Mucosa of descending colon (tissue), 3 donors: ENCODE measurements around the gene TEX51. TPM values are rescaled to one million over a fixed set of nuclear protein-coding genes. Genes with fewer than 3 reads are reported as not detected.

Source experiments
- ATAC-seq: fragments of 200-7000 bp; cut with Tn5 transposase; one replicate; pipeline ENCODE4 v1.9.1; 2020; ENCODE audit warnings: mild to moderate bottlenecking, moderate library complexity
- DNase-seq, 3 donors: peaks; one replicate each; pipeline ENCODE4 v3.0.0-alpha.2; 2020
- H3K36me3 ChIP-seq: fragments of 200-600 bp; one replicate; pipeline ENCODE4 v1.8.0; 2021; ENCODE audit warnings: low read depth, mild to moderate bottlenecking
- H3K4me1 ChIP-seq: fragments of 200-600 bp; one replicate; pipeline ENCODE4 v1.8.0; 2021; ENCODE audit warnings: low read depth, mild to moderate bottlenecking
- H3K4me3 ChIP-seq: fragments of 200-600 bp; one replicate; pipeline ENCODE4 v1.8.0; 2021; ENCODE audit warnings: mild to moderate bottlenecking
- H3K9me3 ChIP-seq: fragments of 200-600 bp; one replicate; pipeline ENCODE4 v1.8.0; 2021; ENCODE audit warnings: mild to moderate bottlenecking
- intact Hi-C, 2 donors: fragments of 100-400 bp; cut with DNase I in 1 of 2; cut with micrococcal nuclease in 1 of 2; formaldehyde crosslinking; loops; one replicate each; pipeline versions ENCODE4 v1.11.0 to v1.11.1; 2022; cut with DNase I, micrococcal nuclease
- total RNA-seq, 3 donors: library from RNA; stranded (reverse); fragmentation: NEBNext Ultra II Directional in 2 of 3; extraction: Animal tissue kit (Norgen Biotek cat#: 25700) in 2 of 3; gene quantifications; one replicate each; pipeline versions ENCODE4 v1.2.1 to v1.2.4, GENCODE V29; 2021 to 2023
- TF ChIP-seq, protein P1 (sequence below): fragments of 200-600 bp; IDR thresholded peaks from one replicate; pipeline ENCODE4 v1.8.0; 2022; ENCODE audit warnings: antibody characterized with exemption, mild to moderate bottlenecking
- donor health status: DM: no; HTN: no; CAD: no; lungs with moderate emphysema.
- donor health status: DM: no; HTN: no; CAD: no.
- donor health status: DM: no; HTN: yes; CAD: no.

Gene TEX51
- total RNA-seq, 3 donors from 2014 or later: not detected

DNA sequence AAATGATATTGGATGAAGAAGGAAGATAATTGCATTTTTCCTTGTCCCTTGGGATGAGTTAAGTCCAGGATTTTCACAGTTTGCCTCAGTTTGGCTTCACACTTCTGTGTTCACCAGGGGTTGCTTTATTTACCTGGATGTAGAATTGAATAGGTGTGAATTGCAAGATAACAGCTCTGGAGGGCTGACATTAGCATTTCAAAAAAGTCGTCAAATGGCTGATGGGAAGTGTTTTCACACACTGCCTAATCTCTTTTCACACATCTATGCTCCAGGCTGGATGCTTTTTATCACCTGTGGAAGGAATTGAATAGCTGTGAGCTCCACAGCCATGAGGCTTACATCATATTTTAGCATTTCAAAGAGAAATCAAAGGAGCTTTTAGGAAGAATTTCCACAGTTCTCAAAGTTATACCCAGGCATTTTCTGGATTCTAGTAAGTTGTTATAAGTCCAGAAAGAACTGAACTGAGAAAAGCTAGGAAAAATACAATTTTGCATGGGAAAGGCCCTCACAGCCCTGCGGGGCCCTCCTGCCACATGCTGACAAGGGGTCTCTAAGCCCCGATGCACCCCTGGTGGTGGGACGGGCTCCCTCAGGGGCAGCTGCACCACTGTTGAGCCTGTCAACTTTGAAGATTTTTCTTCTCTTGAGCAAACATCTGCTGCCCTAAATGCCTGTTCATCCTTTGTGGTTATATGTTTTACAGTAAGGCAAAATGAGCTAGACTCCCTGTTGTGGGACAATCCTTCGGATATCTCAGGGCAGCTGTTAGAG lies 43.9 kb downstream of the TEX51 start:
- intact Hi-C loops: no loop called here
- ATAC-seq (no peak), DNase-seq (no peak)
- TF ChIP-seq, protein P1, sequence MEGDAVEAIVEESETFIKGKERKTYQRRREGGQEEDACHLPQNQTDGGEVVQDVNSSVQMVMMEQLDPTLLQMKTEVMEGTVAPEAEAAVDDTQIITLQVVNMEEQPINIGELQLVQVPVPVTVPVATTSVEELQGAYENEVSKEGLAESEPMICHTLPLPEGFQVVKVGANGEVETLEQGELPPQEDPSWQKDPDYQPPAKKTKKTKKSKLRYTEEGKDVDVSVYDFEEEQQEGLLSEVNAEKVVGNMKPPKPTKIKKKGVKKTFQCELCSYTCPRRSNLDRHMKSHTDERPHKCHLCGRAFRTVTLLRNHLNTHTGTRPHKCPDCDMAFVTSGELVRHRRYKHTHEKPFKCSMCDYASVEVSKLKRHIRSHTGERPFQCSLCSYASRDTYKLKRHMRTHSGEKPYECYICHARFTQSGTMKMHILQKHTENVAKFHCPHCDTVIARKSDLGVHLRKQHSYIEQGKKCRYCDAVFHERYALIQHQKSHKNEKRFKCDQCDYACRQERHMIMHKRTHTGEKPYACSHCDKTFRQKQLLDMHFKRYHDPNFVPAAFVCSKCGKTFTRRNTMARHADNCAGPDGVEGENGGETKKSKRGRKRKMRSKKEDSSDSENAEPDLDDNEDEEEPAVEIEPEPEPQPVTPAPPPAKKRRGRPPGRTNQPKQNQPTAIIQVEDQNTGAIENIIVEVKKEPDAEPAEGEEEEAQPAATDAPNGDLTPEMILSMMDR: no peak
- Histone ChIP-seq H3K36me3 (no peaks in the 10 kb centered on the region), H3K4me1 (peaks cover 5% of the 10 kb centered on the region), H3K4me3 (no peak overlapping the region), H3K9me3 (no peaks in the 10 kb centered on the region)

DNA sequence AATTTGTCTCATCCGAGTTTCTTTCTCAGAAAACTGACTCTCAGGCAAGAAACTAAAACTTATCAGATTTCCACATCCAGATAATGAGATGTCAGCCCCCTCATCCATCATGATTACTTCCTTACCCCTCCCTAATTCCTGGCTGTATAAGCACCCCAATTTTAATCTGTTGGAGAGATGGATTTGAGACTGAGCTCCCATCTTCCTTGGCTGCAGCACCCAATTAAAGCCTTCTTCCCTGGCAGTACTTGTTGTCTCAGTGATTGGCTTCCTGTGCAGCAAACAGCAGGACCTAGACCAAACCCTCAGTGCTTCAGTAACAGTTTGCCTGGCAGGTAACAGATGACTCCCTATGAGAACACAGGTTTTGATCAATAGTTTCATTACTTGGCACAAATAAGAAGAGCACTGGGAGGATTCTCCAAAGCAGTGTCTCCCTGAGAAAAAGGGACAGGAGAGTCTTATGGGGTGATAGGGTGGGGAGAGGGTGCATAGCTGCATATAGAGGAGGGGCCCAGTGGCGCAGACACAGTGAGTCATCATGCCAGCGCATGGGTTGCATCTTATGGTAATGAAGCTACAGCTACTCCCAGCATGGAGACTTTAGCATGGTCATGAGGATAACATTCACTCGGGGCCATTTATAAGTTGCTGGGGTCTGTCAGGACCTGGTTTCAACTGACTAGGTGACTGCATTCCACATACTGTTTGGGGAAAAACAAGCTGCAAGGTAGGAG lies 45.1 kb downstream of the TEX51 start:
- intact Hi-C loops: no loop called here
- Histone ChIP-seq H3K36me3 (no peaks in the 10 kb centered on the region), H3K4me1 (peaks cover 5% of the 10 kb centered on the region), H3K4me3 (no peak overlapping the region), H3K9me3 (no peaks in the 10 kb centered on the region)
- TF ChIP-seq, protein P1: no peak
- no peak for DNase-seq
- ATAC-seq: no peak

DNA sequence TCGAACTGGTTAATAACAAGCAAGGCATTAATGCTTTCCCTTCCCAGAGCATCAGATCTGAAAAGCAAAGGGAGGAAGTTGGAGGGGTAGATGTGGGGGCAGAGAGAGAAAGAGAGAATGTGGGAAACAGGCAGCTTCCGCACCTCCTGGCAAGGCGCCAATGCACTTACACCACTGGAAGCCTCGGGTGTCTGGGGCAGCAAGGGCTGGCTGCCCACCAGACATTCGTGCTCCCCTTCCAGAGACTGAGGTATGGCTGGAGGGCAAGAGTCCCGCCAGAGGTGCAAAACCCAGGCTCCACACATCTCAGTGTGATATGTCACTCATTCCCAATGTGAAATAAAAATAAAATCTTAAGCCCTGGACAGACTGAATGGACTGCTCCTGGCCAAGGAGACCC lies 46.4 kb downstream of the TEX51 start:
- Histone ChIP-seq H3K9me3 (no peaks in the 10 kb centered on the region), H3K4me3 (no peak overlapping the region), H3K4me1 (peaks cover 5% of the 10 kb centered on the region), H3K36me3 (no peaks in the 10 kb centered on the region)
- no peak for ATAC-seq
- intact Hi-C loops: no loop called here
- TF ChIP-seq, protein P1: no peak
- DNase-seq: no peak

DNA sequence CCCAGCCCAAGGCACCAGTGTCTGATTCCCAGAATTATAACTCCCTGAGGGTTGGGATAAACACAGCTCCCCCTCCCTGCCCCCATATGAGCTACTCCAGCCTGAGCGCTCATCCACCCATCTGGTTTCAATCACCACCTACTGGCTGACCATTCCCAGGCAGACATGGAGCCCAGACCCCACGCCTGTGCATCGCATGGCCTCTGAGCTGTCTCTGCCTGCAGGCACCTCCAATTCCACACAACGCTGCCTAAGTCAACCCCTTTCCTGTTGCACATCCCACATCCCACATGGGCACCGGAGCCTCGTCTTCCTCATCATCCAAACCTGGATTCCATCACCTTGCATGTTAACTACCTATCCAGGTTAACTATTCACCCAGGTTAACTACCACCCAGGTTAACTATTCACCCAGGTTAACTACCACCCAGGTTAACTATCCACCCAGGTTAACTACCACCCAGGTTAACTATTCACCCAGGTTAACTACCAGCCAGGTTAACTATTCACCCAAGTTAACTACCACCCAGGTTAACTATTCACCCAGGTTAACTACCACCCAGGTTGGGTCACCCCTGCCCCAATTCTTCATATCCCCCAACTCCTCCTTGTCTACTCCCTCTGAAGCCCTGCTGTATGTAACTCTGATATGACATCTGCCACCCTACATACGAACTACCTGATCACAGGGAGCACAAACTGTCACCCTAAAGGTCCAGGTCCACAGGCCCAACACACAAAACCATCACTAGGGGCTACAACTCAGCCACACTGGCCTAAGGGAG lies 47.8 kb downstream of the TEX51 start:
- Histone ChIP-seq H3K4me3 (no peak overlapping the region), H3K9me3 (no peaks in the 10 kb centered on the region), H3K36me3 (no peaks in the 10 kb centered on the region), H3K4me1 (peaks cover 5% of the 10 kb centered on the region)
- intact Hi-C loops: no loop called here
- DNase-seq (no peak), ATAC-seq (peak; percentile 77)
- TF ChIP-seq, protein P1: no peak

DNA sequence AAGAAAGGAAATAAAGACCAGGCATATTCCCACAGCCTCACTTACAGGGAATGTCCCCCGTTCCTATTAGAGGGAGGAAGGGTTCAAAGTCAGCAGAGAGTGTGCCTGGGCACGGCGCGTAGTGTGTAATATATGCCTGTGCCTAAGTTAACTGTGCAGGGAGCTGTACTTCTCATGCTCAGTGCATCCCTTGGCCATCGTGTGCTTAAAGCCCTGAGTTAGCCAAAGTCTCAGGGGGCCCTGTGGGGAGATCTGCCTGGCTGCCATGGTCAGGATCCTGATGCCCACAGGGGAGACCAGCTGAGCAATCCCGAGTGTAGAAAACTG lies 48.4 kb downstream of the TEX51 start:
- no peak for DNase-seq
- H3K4me1 ChIP-seq: peaks cover 5% of the 10 kb centered on the region
- intact Hi-C loops: no loop called here
- H3K9me3 ChIP-seq: no peaks in the 10 kb centered on the region
- ATAC-seq: peak; percentile 58
- no peak overlapping the region for H3K4me3 ChIP-seq
- H3K36me3 ChIP-seq: no peaks in the 10 kb centered on the region
- TF ChIP-seq, protein P1: no peak
